MM.1S (cell line): ENCODE results near the gene ABCB6.

Experiments
- DNase-seq: peaks from one replicate; pipeline ENCODE4 v3.0.0-alpha.2; 2015
- H2AFZ ChIP-seq: fragments of 300-600 bp; sonication (generic); 2 replicates; pipeline ENCODE4 v1.6.0; 2016; ENCODE audit warnings: antibody characterized with exemption, low read length
- H3F3A ChIP-seq: fragments of 300-600 bp; sonication (generic); 2 replicates; pipeline ENCODE4 v1.6.1; 2016; ENCODE audit warnings: mild to moderate bottlenecking, antibody characterized with exemption, low read length, moderate library complexity, mixed read lengths; ENCODE audit not compliant: insufficient read depth
- H3K27ac ChIP-seq: fragments of 300-600 bp; sonication (generic); 2 replicates; pipeline ENCODE4 v1.5.1; 2016; ENCODE audit warnings: mild to moderate bottlenecking, low read length
- H3K27me3 ChIP-seq: fragments of 300-600 bp; sonication (generic); replicated peaks from 2 replicates; pipeline ENCODE4 v1.6.0; 2016; ENCODE audit warnings: low read length; ENCODE audit not compliant: insufficient read depth
- H3K36me3 ChIP-seq: fragments of 300-600 bp; sonication (generic); replicated peaks from 2 replicates; pipeline ENCODE4 v1.6.1; 2016; ENCODE audit warnings: mild to moderate bottlenecking, low read length, mixed read lengths; ENCODE audit not compliant: insufficient read depth
- H3K4me1 ChIP-seq: fragments of 300-600 bp; sonication (generic); 2 replicates; pipeline ENCODE4 v1.6.1; 2016; ENCODE audit warnings: low read length, mixed read lengths
- H3K4me2 ChIP-seq: fragments of 300-600 bp; sonication (generic); 2 replicates; pipeline ENCODE4 v1.6.0; 2016; ENCODE audit warnings: low read depth, low read length
- H3K4me3 ChIP-seq: fragments of 300-600 bp; sonication (generic); 2 replicates; pipeline ENCODE4 v1.5.1; 2016; ENCODE audit warnings: low read length, mixed read lengths
- H3K79me2 ChIP-seq: fragments of 300-600 bp; sonication (generic); 2 replicates; pipeline ENCODE4 v1.6.1; 2016; ENCODE audit warnings: mixed run types, low read length, mixed read lengths
- H3K9ac ChIP-seq: fragments of 300-600 bp; sonication (generic); 2 replicates; pipeline ENCODE4 v1.6.1; 2016; ENCODE audit warnings: low read length, mixed read lengths
- H3K9me2 ChIP-seq: fragments of 300-600 bp; sonication (generic); replicated peaks from 2 replicates; pipeline ENCODE4 v1.6.1; 2016; ENCODE audit warnings: mild to moderate bottlenecking, low read length, mixed read lengths; ENCODE audit not compliant: insufficient read depth
- H3K9me3 ChIP-seq: fragments of 300-600 bp; sonication (generic); replicated peaks from 2 replicates; pipeline ENCODE4 v1.6.1; 2016; ENCODE audit warnings: mild to moderate bottlenecking, low read length, mixed read lengths; ENCODE audit not compliant: insufficient read depth
- H4K20me1 ChIP-seq: fragments of 300-600 bp; sonication (generic); 2 replicates; pipeline ENCODE4 v1.6.1; 2016; ENCODE audit warnings: mild to moderate bottlenecking, low read length, moderate library complexity, mixed read lengths; ENCODE audit not compliant: insufficient read depth
- EZH2 ChIP-seq: fragments of 300-600 bp; sonication (generic); optimal IDR thresholded peaks from 2 replicates; pipeline ENCODE3; 2017; ENCODE audit warnings: low read depth, mild to moderate bottlenecking, antibody characterized with exemption, low read length, mixed read lengths
- EZH2phosphoT487 ChIP-seq: fragments of 300-600 bp; sonication (generic); IDR thresholded peaks from 2 replicates; pipeline ENCODE4 v1.6.1; 2018; ENCODE audit warnings: antibody characterized with exemption, low read length
- TF ChIP-seq, protein P1 (sequence below): fragments of 300-600 bp; sonication (generic); IDR thresholded peaks from 2 replicates; pipeline ENCODE4 v1.5.1; 2016; ENCODE audit warnings: antibody characterized with exemption, low read length, mixed read lengths

The ABCB6 gene

DNA sequence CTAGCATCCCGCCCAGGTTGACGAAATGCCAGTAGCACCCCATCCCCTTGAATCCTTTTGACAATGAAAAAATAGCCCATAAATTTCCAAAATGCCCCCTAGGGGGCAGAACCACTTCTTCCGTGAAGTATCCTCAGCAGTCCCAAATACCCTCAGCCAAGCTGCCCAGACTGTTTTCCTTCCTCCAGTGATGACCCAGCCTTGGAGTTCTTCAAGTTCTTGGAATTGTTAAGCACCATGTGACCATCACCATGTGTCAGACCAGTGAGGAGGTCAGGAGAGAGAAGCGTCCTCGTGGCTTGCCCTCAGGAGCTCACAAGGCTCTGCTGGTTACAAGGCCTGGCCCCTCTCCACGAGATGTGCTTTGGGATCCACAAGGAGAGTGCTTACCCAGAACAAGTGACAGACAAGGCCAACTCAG is 47.5 kb downstream of the ABCB6 start:
- peaks cover 3% of the 10 kb centered on the region; the same call in 1 of the 2 replicates for H3K36me3 ChIP-seq
- H3K9me2 ChIP-seq, result no peaks in the 10 kb centered on the region
- no peaks in the 10 kb centered on the region for H3K9me3 ChIP-seq
- no peak overlapping the region for H3K27ac ChIP-seq
- DNase-seq, result peak; percentile 46
- H3K27me3 ChIP-seq, result no peaks in the 10 kb centered on the region
- H2AFZ ChIP-seq, result no peak overlapping the region
- no peak overlapping the region for H3K9ac ChIP-seq
- no peaks in the 10 kb centered on the region for H4K20me1 ChIP-seq
- H3K79me2 ChIP-seq, result peaks cover 25% of the 10 kb centered on the region
- 0 out of 2 replicates have a peak, but pooled peaks cover 6% of the 10 kb centered on the region for H3K4me1 ChIP-seq
- peaks cover 5% of the 10 kb centered on the region for H3F3A ChIP-seq
- H3K4me2 ChIP-seq, result no peak overlapping the region
- no peak overlapping the region for H3K4me3 ChIP-seq
- no peak for TF ChIP-seq EZH2
- TF ChIP-seq, protein P1, sequence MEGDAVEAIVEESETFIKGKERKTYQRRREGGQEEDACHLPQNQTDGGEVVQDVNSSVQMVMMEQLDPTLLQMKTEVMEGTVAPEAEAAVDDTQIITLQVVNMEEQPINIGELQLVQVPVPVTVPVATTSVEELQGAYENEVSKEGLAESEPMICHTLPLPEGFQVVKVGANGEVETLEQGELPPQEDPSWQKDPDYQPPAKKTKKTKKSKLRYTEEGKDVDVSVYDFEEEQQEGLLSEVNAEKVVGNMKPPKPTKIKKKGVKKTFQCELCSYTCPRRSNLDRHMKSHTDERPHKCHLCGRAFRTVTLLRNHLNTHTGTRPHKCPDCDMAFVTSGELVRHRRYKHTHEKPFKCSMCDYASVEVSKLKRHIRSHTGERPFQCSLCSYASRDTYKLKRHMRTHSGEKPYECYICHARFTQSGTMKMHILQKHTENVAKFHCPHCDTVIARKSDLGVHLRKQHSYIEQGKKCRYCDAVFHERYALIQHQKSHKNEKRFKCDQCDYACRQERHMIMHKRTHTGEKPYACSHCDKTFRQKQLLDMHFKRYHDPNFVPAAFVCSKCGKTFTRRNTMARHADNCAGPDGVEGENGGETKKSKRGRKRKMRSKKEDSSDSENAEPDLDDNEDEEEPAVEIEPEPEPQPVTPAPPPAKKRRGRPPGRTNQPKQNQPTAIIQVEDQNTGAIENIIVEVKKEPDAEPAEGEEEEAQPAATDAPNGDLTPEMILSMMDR, result peak; percentile 69

GRCh38 chr2:219169930-219170654 is 48.7 kb downstream of the ABCB6 start, which contains the start of gene SLC23A3:
Gene SLC23A3, minus strand, starts transcription at chr2:219170029. Its CDS starts 45 bp downstream, at chr2:219169984.
- Histone ChIP-seq H3K9ac (no peak within 1 kb of the TSS), H3K27ac (no peak within 1 kb of the TSS), H3F3A (no peaks in the 10 kb centered on the region), H3K4me1 (no peaks in the 10 kb centered on the region), H3K4me2 (no peak within 1 kb of the TSS), H3K9me3 (no peaks in the 10 kb centered on the region), H4K20me1 (no peaks in the 10 kb centered on the region), H2AFZ (no peak within 1 kb of the TSS), H3K79me2 (peaks cover 15% of the 10 kb centered on the region), H3K4me3 (no peak within 1 kb of the TSS), H3K9me2 (no peaks in the 10 kb centered on the region), H3K27me3 (no peaks in the 10 kb centered on the region), H3K36me3 (peaks cover 3% of the 10 kb centered on the region; the same call in 1 of the 2 replicates)
- TF ChIP-seq EZH2phosphoT487 (no peak), EZH2 (no peak)
- TF ChIP-seq, protein P1, result no peak
- DNase-seq, result no peak

DNA sequence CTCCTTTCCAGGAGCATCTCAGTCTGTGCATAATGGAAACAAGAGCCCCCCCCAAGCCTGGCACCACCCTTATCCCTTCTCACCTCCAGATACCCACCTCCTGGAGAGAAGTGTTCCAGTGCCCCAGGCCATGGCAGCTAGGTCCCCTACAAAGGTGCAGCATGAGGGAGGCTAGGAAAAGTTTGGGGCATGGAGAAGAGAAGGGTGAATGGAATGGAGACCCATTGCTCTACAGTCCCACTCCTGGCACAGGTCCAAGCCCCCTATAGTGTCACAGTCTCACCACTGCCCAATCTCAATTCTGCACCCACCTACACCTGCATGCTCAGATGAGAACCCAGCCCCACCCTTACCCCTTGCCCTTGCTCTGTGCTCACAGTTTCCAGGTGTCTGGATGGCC is 49.8 kb downstream of the ABCB6 start:
- H3K9me2 ChIP-seq, result no peaks in the 10 kb centered on the region
- no peaks in the 10 kb centered on the region for H4K20me1 ChIP-seq
- no peak overlapping the region for H3K27ac ChIP-seq
- no peaks in the 10 kb centered on the region for H3K9me3 ChIP-seq
- H3K4me3 ChIP-seq, result no peak overlapping the region
- H3K4me1 ChIP-seq, result no peaks in the 10 kb centered on the region
- peaks cover 3% of the 10 kb centered on the region; the same call in 1 of the 2 replicates for H3K36me3 ChIP-seq
- H3K79me2 ChIP-seq, result peaks cover 4% of the 10 kb centered on the region; the same call in 1 of the 2 replicates
- no peak overlapping the region for H3K9ac ChIP-seq
- no peak overlapping the region for H2AFZ ChIP-seq
- no peak overlapping the region for H3K4me2 ChIP-seq
- no peak for DNase-seq
- H3F3A ChIP-seq, result no peaks in the 10 kb centered on the region
- no peaks in the 10 kb centered on the region for H3K27me3 ChIP-seq
- TF ChIP-seq, protein P1, result no peak
